Activated B cell treated with CpG ODN at 0.5 μM for 24 hours (primary cell): Measurements from ENCODE around the gene GRIK4. TPM values are rescaled to one million over a fixed set of nuclear protein-coding genes. Genes with fewer than 3 reads are reported as not detected.

Experiments used
- ATAC-seq: fragments of 200-7000 bp; cut with Tn5 transposase; one replicate; pipeline ENCODE4 v1.10.0; 2021; ENCODE audit warnings: low read depth, mild to moderate bottlenecking, moderate library complexity
- CTCF ChIA-PET: fragments of 350-600 bp; sonication (Branson Sonifier 250); formaldehyde crosslinking; loops from one replicate; lab custom pipeline; 2021; ENCODE audit warnings: antibody characterized with exemption; lab: Charles Lee
- POLR2A ChIA-PET: fragments of 350-600 bp; sonication (Branson Sonifier 250); formaldehyde crosslinking; loops from one replicate; lab custom pipeline; 2021; ENCODE audit warnings: antibody characterized with exemption; lab: Charles Lee
- DNase-seq: peaks from one replicate; pipeline ENCODE4 v3.0.0; 2022
- H3K27ac Mint-ChIP-seq: one replicate; pipeline ENCODE4 v1.8.0; 2020; ENCODE audit warnings: mixed read lengths
- H3K27me3 Mint-ChIP-seq: one replicate; pipeline ENCODE4 v1.8.0; 2021; ENCODE audit warnings: mixed read lengths
- H3K36me3 Mint-ChIP-seq: one replicate; pipeline ENCODE4 v1.8.0; 2021; ENCODE audit warnings: low read depth, mixed read lengths
- H3K4me1 Mint-ChIP-seq: one replicate; pipeline ENCODE4 v1.8.0; 2021; ENCODE audit warnings: mixed read lengths
- H3K4me3 Mint-ChIP-seq: one replicate; pipeline ENCODE4 v1.8.0; 2020; ENCODE audit warnings: mild to moderate bottlenecking, mixed read lengths
- H3K9me3 Mint-ChIP-seq: one replicate; pipeline ENCODE4 v1.8.0; 2020; ENCODE audit warnings: mixed read lengths
- intact Hi-C: fragments of 100-400 bp; cut with micrococcal nuclease; formaldehyde crosslinking; loops from one replicate; pipeline ENCODE4 v1.15.1; 2024
- total RNA-seq: library from RNA; stranded (reverse); gene quantifications from 2 replicates; pipeline ENCODE4 v1.2.3, GENCODE V29; 2022
- TF ChIP-seq, protein P1 (sequence below): fragments of 200-600 bp; IDR thresholded peaks from one replicate; pipeline ENCODE4 v1.8.0; 2022; ENCODE audit warnings: antibody characterized with exemption, mild to moderate bottlenecking

GRIK4 gene
- total RNA-seq, 1 donor from 2014 or later = not detected

DNA sequence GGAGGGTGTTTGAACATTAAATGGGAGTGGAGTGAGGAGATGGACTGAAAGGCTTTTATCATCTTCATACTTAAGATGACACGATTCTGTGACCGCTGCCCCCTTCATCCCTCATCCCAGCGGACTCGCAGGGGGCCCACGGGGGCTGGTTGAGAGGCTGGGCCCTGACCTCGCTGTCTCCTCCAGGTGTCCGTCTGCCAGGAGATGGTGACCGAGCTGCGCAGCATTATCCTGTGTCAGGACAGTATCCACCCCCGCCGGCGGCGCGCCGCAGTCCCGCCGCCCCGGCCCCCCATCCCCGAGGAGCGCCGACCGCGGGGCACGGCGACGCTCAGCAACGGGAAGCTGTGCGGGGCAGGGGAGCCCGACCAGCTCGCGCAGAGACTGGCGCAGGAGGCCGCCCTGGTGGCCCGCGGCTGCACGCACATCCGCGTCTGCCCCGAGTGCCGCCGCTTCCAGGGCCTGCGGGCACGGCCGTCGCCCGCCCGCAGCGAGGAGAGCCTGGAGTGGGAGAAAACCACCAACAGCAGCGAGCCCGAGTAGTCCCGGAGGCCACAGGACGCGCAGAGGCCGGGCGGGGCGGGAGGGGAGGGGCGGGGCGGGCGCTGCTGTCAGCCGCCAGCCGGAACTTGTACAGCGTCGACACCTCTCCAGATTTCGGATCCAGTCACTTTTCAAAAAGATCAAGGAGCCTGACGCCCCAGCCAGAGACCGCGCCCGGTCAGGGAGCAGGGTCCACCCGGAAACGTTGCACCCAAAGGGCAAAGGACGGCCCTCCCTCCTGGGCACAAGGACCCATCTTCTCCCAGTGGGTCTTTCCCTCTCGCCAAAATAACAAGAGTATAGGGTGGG lies 474.4 kb downstream of the GRIK4 start:
- peak; percentile 77 for ATAC-seq
- Mint-ChIP-seq H3K27ac (no peak overlapping the region), H3K9me3 (no peaks in the 10 kb centered on the region), H3K27me3 (peaks cover 53% of the 10 kb centered on the region), H3K4me1 (peaks cover 8% of the 10 kb centered on the region), H3K36me3 (no peaks in the 10 kb centered on the region), H3K4me3 (peak overlapping the region; percentile 59)
- TF ChIP-seq, protein P1, sequence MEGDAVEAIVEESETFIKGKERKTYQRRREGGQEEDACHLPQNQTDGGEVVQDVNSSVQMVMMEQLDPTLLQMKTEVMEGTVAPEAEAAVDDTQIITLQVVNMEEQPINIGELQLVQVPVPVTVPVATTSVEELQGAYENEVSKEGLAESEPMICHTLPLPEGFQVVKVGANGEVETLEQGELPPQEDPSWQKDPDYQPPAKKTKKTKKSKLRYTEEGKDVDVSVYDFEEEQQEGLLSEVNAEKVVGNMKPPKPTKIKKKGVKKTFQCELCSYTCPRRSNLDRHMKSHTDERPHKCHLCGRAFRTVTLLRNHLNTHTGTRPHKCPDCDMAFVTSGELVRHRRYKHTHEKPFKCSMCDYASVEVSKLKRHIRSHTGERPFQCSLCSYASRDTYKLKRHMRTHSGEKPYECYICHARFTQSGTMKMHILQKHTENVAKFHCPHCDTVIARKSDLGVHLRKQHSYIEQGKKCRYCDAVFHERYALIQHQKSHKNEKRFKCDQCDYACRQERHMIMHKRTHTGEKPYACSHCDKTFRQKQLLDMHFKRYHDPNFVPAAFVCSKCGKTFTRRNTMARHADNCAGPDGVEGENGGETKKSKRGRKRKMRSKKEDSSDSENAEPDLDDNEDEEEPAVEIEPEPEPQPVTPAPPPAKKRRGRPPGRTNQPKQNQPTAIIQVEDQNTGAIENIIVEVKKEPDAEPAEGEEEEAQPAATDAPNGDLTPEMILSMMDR = no peak
- no peak for DNase-seq
- ChIA-PET POLR2A (interaction anchor here (0.7 kb wide), 1 partner anchor 60 kb away, joined by 4 read pairs; no protein-coding TSS in a partner anchor), CTCF (no interaction called here)
- intact Hi-C loops = no loop called here

DNA sequence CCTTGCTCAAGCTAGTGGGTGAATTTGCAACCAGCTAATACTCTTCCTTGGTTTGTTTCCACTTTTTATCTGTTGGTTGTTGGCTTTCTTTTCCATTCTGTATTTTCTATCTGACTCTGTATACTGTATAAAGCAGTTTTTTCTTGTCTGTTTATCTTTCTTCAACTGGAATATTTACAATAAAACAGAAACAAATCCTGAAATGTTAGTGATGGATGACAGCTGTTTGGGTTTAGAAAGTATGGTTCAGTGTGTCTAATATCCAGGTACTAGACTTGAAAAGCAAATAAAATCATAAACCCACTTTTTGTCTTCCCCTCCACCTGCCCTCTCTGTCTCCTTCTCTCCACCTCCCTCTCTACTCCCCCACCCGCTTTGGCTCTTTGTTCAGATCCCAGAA lies 477.1 kb downstream of the GRIK4 start:
- intact Hi-C loops = no loop called here
- Mint-ChIP-seq H3K4me3 (no peak overlapping the region), H3K27me3 (peaks cover 39% of the 10 kb centered on the region), H3K36me3 (no peaks in the 10 kb centered on the region), H3K9me3 (no peaks in the 10 kb centered on the region), H3K4me1 (peaks cover 8% of the 10 kb centered on the region), H3K27ac (no peak overlapping the region)
- CTCF ChIA-PET = no interaction called here
- no peak for ATAC-seq
- POLR2A ChIA-PET = no interaction called here
- TF ChIP-seq, protein P1 = no peak
- DNase-seq = no peak

DNA sequence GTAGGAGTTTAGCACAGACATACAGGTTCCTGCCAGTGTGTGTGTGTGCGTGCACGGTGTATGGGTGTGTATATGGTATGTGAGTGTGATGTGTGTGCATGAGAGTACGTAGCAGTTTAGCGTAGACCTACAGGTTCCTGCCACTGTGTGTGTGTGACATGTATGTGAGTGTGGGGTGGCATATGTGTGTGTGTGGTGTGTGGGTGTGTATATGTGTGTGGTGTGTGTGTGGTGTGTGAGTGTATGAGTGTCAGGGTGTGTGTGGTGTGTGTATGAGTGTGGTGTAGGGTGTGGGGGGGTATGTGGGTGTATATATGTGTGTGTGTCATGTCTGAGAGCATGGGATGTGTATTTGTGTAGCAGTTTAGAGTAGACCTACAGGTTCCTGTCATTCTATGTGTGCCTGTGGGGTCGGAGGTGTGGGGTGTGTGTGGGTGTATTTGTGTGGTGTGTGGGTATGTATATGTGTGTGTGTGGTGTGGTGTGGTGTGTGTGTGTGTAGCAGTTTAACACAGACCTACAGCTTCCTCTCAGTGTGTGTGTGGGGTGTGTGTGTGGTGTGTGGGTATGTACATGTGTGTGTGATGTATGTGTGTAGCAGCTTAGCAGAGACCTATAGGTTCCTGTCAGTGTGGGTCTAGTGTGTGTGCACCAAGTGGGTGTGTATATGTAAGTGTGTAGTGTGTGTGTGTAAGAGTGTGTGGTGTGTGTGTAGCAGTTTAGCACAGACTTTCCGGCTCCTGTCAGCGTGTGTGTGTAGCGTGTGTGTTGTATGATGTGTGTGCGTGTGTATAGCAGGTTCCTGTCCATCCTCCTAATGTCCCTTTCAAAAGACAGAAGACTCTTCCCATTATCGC lies 480.5 kb downstream of the GRIK4 start:
- POLR2A ChIA-PET = no interaction called here
- Mint-ChIP-seq H3K27me3 (peaks cover 27% of the 10 kb centered on the region), H3K9me3 (no peaks in the 10 kb centered on the region), H3K27ac (no peak overlapping the region), H3K4me1 (no peaks in the 10 kb centered on the region), H3K36me3 (no peaks in the 10 kb centered on the region), H3K4me3 (no peak overlapping the region)
- ATAC-seq (no peak), DNase-seq (no peak)
- CTCF ChIA-PET = no interaction called here
- TF ChIP-seq, protein P1 = no peak
- intact Hi-C loops = no loop called here

DNA sequence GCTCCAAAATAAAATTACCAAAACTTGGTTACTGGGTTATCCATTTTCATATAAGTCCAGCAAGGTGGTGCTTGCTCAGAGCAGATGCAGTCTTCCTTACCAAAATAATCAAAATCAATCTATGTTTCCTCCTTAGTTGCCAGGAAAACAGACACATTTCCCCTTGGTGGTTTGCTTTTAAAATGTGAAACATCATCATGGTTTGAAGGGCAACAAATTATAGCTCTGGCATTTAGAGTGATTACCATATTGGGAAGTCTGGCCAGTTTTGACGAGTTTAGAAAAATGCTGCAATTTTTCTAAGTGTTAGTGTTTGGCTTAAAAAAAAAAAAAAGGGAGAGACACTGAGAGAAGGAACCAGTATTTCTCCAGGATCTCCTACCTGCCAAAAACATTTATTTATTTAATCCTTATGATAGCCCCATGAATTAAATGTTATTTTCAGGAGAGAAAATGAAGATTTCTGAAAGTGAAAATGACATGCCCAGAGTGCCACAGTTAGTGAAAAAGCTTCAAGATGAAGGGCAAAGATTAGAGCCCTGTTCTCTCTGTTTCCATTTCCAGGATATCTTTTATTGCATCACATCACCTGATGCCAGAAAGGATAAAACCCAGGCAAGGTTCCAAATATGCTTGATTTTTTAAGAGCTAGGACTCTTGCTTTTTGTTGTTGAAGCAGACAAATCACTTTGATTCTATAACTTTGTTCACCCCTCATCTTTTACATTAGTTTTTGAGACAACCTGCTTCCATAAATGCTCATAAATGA lies 482.7 kb downstream of the GRIK4 start:
- ATAC-seq (no peak), DNase-seq (no peak)
- Mint-ChIP-seq H3K4me1 (no peaks in the 10 kb centered on the region), H3K27me3 (peaks cover 29% of the 10 kb centered on the region), H3K4me3 (no peak overlapping the region), H3K9me3 (no peaks in the 10 kb centered on the region), H3K36me3 (no peaks in the 10 kb centered on the region), H3K27ac (no peak overlapping the region)
- intact Hi-C loops = no loop called here
- CTCF ChIA-PET = no interaction called here
- POLR2A ChIA-PET = no interaction called here
- TF ChIP-seq, protein P1 = no peak
